ENCODE results near the gene VAMP5. TPM values are rescaled to one million over a fixed set of nuclear protein-coding genes. Genes with fewer than 3 reads are reported as not detected.

VAMP5 gene
- total and polyA plus RNA-seq, 10 of the 15 experiments (the other 5 are each of a cell fraction or from before 2014, with no cell fraction given) = 3.8 to 52.7 (median 24.1) TPM

DNA sequence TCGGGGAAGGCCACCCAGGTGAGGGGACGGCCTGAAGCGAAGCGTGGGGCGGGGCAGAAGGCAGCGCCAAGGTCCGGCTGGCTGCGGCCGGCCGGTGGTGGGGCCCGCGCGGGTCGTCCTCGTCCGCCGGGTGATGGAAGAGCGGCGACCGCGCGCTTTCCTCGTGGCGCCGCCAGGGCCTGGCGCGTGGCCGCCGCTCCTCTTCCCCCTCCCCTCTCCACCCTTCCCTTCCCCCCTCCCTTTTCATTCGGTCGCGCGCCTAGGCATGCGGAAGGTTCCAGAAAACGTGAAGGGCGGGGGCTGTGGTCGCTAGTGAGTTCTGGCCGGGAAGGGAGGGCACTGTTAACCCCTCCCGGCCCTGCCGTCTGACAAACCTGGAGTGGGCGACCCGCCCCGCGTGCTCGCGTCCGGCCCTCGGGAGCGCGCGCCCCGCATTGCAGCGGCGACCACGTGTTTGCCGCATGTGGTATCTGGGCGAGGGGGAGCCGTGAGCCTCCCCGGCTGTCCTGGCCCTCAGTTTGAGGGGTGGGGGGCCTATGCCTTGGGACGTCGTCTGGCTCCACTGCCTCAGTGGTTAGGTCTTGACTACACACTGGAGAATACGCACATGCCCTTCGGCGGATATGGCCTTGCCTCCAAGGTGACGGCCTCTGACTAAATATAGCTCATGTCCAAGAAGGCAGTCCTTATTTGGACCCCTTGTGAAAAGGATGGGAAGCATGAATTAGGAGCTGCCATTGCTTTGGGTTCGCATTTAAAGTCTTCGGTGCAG, 44.7 kb upstream of the VAMP5 start:
- intact Hi-C loops (cut with micrococcal nuclease; ENCODE audit: unreplicated experiment) = loop anchor here (2.0 to 5.0 kb wide), 2 partner anchors 78 to 185 kb away; partner anchors contain the start of genes ELMOD3, RETSAT and USP39
- FAIRE-seq (no peak), ATAC-seq (peak; percentile 50), DNase-seq (ENCODE audit: low read depth, low spot score) (peak; percentile 36)
- no TSS peak for BruUV-seq (replicated peaks)
- H4K20me1 ChIP-seq (ENCODE audit: control insufficient read depth, insufficient read depth) = peaks cover 4% of the 10 kb centered on the region; the same call in 1 of the 2 replicates
- H3K4me1 ChIP-seq (ENCODE audit: control insufficient read depth, insufficient read depth, low read length) = no peaks in the 10 kb centered on the region
- in situ Hi-C loops (cut with MboI) = no loop called here
- peak overlapping the region; percentile 86 for H3K4me2 ChIP-seq (ENCODE audit: control insufficient read depth, insufficient read depth)
- peak overlapping the region; percentile 33; the same call in 1 of the 2 replicates for H2AFZ ChIP-seq (ENCODE audit: control insufficient read depth, low read depth, low read length)
- no peaks in the 10 kb centered on the region for H3K27me3 ChIP-seq (replicated peaks in 1 of 2; ENCODE audit: control insufficient read depth in 2 of 2, insufficient read depth in 2 of 2, low read length in 1 of 2)
- ChIA-PET CTCF (interaction anchor here (0.6 to 10.9 kb wide), 13 partner anchors 13 to 522 kb away, joined by 3 to 134 read pairs (median 3); no protein-coding TSS in a partner anchor), RAD21 (ENCODE audit: unreplicated experiment) (interaction anchor here (0.8 to 6.2 kb wide), 11 partner anchors 9 to 600 kb away, joined by 3 to 43 read pairs (median 5); partner anchors contain the start of genes GGCX, RNF181 and SH2D6), POLR2A (interaction anchor here (0.6 to 3.7 kb wide), 29 partner anchors 8 to 613 kb away, joined by 3 to 33 read pairs (median 4); partner anchors contain the start of genes C2orf68, ELMOD3, GGCX and RETSAT), SMC1A (ENCODE audit: uncharacterized antibody, unreplicated experiment) (interaction anchor here (0.8 to 8.2 kb wide), 15 partner anchors 11 to 375 kb away, joined by 3 to 86 read pairs (median 7); partner anchors contain the start of genes ELMOD3, RETSAT, RNF181 and SH2D6)
- H3K79me2 ChIP-seq (ENCODE audit: control insufficient read depth, insufficient read depth, low read length) = peaks cover 60% of the 10 kb centered on the region
- H3K9ac ChIP-seq (ENCODE audit: control insufficient read depth, insufficient read depth, low read length) = peak overlapping the region; percentile 100
- H3K9me3 ChIP-seq (replicated peaks; ENCODE audit: control insufficient read depth, insufficient read depth, low read length) = no peaks in the 10 kb centered on the region; the same call in 2 of the 3 replicates
- peak overlapping the region; percentile 86 for H3K4me3 ChIP-seq
- H3K36me3 ChIP-seq (ENCODE audit: control insufficient read depth in 2 of 2, insufficient read depth in 2 of 2, low read length in 1 of 2) = peaks cover 5 to 23% of the 10 kb centered on the region in 2 experiments
- WGBS (ENCODE audit: insufficient coverage, insufficient replicate concordance, low lambda C conversion rate, missing lambda C conversion rate) = 0% methylated on average over 49 of the region's 67 CpGs
- H3K27ac ChIP-seq (ENCODE audit: control insufficient read depth, insufficient read depth) = peak overlapping the region; percentile 100
- TF ChIP-seq, protein P1, sequence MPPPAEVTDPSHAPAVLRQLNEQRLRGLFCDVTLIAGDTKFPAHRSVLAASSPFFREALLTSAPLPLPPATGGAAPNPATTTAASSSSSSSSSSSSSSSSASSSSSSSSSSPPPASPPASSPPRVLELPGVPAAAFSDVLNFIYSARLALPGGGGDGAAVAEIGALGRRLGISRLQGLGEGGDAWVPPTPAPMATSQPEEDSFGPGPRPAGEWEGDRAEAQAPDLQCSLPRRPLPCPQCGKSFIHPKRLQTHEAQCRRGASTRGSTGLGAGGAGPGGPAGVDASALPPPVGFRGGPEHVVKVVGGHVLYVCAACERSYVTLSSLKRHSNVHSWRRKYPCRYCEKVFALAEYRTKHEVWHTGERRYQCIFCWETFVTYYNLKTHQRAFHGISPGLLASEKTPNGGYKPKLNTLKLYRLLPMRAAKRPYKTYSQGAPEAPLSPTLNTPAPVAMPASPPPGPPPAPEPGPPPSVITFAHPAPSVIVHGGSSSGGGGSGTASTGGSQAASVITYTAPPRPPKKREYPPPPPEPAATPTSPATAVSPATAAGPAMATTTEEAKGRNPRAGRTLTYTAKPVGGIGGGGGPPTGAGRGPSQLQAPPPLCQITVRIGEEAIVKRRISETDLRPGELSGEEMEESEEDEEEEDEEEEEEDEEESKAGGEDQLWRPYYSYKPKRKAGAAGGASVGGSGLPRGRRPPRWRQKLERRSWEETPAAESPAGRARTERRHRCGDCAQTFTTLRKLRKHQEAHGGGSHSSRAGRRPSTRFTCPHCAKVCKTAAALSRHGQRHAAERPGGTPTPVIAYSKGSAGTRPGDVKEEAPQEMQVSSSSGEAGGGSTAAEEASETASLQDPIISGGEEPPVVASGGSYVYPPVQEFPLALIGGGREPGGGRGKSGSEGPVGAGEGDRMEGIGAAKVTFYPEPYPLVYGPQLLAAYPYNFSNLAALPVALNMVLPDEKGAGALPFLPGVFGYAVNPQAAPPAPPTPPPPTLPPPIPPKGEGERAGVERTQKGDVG (CRISPR knock-in tag; IDR thresholded peaks at IDR 0.05) = no peak
- no peak for TF ChIP-seq ZNF217 (IDR thresholded peaks at IDR 0.05)
- TF ChIP-seq, protein P2, sequence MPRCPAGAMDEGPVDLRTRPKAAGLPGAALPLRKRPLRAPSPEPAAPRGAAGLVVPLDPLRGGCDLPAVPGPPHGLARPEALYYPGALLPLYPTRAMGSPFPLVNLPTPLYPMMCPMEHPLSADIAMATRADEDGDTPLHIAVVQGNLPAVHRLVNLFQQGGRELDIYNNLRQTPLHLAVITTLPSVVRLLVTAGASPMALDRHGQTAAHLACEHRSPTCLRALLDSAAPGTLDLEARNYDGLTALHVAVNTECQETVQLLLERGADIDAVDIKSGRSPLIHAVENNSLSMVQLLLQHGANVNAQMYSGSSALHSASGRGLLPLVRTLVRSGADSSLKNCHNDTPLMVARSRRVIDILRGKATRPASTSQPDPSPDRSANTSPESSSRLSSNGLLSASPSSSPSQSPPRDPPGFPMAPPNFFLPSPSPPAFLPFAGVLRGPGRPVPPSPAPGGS (IDR thresholded peaks at IDR 0.05; ENCODE audit: borderline replicate concordance, insufficient read depth, low read depth, low read length, poor library complexity, severe bottlenecking) = peak; percentile 26
- no peak for TF ChIP-seq STAT3 (IDR thresholded peaks at IDR 0.05; ENCODE audit: low read depth, low read length)
- no peak for TF ChIP-seq CBX5 (IDR thresholded peaks at IDR 0.05; ENCODE audit: low read depth)
- no peak for TF ChIP-seq RB1 (IDR thresholded peaks at IDR 0.05; ENCODE audit: borderline replicate concordance)
- no peak for TF ChIP-seq HDAC6 (IDR thresholded peaks at IDR 0.05; ENCODE audit: unreplicated experiment)
- TF ChIP-seq RAD51 (IDR thresholded peaks at IDR 0.05) = peak; percentile 57
- TF ChIP-seq, protein P3, sequence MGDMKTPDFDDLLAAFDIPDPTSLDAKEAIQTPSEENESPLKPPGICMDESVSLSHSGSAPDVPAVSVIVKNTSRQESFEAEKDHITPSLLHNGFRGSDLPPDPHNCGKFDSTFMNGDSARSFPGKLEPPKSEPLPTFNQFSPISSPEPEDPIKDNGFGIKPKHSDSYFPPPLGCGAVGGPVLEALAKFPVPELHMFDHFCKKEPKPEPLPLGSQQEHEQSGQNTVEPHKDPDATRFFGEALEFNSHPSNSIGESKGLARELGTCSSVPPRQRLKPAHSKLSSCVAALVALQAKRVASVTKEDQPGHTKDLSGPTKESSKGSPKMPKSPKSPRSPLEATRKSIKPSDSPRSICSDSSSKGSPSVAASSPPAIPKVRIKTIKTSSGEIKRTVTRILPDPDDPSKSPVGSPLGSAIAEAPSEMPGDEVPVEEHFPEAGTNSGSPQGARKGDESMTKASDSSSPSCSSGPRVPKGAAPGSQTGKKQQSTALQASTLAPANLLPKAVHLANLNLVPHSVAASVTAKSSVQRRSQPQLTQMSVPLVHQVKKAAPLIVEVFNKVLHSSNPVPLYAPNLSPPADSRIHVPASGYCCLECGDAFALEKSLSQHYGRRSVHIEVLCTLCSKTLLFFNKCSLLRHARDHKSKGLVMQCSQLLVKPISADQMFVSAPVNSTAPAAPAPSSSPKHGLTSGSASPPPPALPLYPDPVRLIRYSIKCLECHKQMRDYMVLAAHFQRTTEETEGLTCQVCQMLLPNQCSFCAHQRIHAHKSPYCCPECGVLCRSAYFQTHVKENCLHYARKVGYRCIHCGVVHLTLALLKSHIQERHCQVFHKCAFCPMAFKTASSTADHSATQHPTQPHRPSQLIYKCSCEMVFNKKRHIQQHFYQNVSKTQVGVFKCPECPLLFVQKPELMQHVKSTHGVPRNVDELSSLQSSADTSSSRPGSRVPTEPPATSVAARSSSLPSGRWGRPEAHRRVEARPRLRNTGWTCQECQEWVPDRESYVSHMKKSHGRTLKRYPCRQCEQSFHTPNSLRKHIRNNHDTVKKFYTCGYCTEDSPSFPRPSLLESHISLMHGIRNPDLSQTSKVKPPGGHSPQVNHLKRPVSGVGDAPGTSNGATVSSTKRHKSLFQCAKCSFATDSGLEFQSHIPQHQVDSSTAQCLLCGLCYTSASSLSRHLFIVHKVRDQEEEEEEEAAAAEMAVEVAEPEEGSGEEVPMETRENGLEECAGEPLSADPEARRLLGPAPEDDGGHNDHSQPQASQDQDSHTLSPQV (IDR thresholded peaks at IDR 0.05) = no peak
- peak in 1 of 2 experiments; percentile 30; a peak in 1 of 3 replicates for TF ChIP-seq EGR1 (IDR thresholded peaks at IDR 0.05; ENCODE audit: borderline replicate concordance in 1 of 2, low read depth in 2 of 2, low read length in 2 of 2)
- 0 out of 2 replicates have a peak, but pooled peaks have one; percentile 12 for TF ChIP-seq NR2F1 (conservative IDR thresholded peaks at IDR 0.05)
- TF ChIP-seq SMAD5 (IDR thresholded peaks at IDR 0.05; ENCODE audit: low read depth) = no peak

All from GM12878 (cell line).